Measurements from ENCODE around the gene IGSF22.
A peak's percentile ranks its signal among the peaks of the same experiment; 100 is the strongest.

Gene IGSF22

GRCh38 chr11:18713646-18714442 lies 12.1 kb downstream of the IGSF22 start:
- no peak for DNase-seq (ENCODE audit: low spot score)

DNA sequence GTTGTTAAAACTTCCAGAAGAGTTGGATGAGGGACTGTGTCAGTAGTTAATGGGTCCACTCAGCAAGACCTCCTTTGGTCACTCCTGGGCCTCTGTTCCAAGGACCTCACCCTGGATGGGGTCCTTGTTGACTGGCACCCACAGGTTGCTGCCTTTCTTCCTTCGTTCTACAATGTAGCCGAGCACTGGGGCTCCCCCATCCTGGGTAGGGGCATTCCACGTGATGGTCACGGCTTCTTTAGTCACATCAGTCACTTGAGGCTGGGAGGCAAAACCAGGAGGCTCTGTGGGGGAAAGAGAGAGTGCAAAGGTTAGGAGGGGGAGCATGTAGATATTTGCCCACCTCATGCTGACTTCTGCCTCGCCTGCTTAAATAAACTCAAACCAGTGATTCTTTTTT lies 15.4 kb downstream of the IGSF22 start:
- no peak for DNase-seq (ENCODE audit: low spot score)

GRCh38 chr11:18709414-18709813 lies 16.6 kb downstream of the IGSF22 start:
- no peak for DNase-seq (ENCODE audit: low spot score)

GRCh38 chr11:18707811-18708340 lies 18.1 kb downstream of the IGSF22 start:
- no peak for DNase-seq (ENCODE audit: low spot score)

- peak; percentile 48 for DNase-seq (ENCODE audit: low spot score)
Measured at GRCh38 chr11:18706330-18707243, 19.4 kb downstream of the IGSF22 start.

DNA sequence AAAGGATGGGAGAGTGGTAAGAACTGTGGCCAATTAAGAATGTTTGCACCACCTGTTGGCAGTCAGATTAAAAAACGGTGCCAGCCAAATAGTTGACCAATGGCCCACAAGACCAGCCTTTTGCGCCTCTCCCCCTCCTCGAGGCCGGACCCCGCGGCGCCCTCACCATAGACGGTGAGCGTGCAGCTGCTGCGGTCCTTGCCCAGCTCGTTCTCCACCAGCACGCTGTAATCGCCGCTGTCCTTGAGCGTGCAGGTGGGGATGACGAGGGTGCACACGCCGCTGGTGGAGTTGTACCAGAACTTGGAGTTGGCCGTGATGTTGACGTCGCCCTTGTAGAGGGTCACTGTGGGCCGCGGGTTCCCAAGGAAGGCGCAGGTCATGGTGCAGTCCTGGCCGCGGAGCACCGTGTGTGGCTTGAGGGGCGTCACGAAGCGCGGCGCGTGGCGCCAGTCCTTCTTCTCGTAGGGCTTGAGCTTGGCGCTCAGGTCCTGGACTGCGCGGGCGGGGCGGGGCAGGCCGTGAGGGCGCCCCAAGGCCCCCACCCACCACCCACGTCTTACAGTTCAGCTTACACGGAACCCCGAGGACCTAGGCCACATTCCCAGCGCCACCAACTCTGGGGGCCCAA lies 20.2 kb downstream of the IGSF22 start:
- DNase-seq (ENCODE audit: low spot score): no peak

DNA sequence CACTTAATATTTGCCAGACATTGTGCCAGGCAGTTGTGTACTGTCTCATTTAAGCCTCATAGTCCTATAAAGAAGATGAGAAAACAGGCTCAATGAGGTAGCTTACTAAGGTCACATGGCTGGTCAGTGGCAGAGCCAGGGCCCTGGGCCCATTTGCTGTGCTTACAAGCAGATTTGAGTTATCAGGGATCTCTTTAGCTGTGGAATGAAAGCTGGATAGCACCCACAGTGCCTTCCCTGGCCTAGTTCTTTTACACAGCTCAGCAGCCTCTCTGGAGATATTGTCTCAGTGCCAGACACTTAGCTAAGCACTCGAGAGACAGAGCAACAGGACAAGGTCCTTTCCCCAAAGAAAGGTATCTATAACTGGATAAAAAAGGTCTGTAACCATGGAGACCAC lies 21.3 kb downstream of the IGSF22 start:
- no peak for DNase-seq (ENCODE audit: low spot score)

DNA sequence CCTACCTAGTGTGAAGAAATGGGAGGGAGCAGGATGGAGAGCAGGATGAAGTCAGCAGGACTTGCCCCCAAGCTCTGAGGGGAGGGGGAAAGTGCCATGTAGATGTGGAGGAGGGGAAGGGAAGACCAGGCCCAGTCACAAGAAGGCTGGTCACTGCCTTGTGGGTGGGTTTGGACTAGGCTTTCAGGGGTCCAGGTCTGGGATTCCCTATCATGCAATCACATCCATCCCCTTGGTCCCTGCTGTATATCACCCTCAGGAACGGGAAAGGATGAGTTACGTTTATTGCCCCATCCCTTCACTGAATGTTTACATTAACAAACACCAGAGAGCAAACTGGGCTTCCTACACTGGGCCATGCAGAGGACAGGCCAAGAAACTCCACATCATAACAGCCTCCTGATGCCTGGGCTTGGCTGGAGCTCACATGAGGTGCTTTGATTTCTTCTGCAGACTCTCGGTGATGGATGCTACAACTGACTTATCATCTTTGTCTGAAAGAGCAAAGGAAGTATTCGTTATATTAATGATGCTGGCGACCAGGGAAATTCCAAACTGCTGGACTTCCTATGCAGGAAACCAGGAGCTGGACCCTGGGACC lies 21.8 kb downstream of the IGSF22 start:
- no peak for DNase-seq (ENCODE audit: low spot score)

GRCh38 chr11:18703001-18703763 lies 22.8 kb downstream of the IGSF22 start:
- DNase-seq (ENCODE audit: low spot score): no peak

DNA sequence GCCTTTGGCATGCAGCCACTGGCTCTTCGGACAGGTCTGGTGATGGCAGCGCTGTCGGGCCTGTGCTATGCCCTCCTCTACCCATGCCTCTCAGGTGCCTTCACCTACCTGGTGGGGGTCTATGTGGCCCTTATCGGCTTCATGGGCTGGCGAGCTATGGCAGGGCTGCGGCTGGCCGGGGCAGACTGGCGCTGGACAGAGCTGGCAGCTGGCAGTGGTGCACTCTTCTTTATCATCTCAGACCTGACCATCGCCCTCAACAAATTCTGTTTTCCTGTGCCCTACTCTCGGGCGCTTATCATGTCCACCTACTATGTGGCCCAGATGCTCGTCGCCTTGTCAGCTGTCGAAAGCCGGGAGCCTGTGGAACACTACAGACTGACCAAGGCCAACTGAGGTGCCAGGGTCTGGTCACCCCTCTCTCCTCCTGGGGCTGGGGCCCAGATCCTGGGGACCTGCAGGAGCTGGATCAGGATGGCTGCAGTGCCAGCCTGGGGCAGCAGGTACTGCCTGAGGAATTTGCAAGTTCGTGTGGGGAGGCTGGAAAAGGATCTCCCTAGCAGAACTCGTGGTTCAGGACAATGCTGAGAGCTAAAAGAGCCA lies 24.3 kb downstream of the IGSF22 start:
- no peak for DNase-seq (ENCODE audit: low spot score)

- DNase-seq (ENCODE audit: low spot score): no peak
Measured at GRCh38 chr11:18700872-18701271, 25.1 kb downstream of the IGSF22 start.

- DNase-seq (ENCODE audit: low spot score): no peak
Measured at GRCh38 chr11:18700375-18700774, 25.6 kb downstream of the IGSF22 start.

- no peak for DNase-seq (ENCODE audit: low spot score)
Measured at GRCh38 chr11:18699848-18700261, 26.1 kb downstream of the IGSF22 start.

- DNase-seq (ENCODE audit: low spot score): no peak
Measured at GRCh38 chr11:18699269-18699596, 26.8 kb downstream of the IGSF22 start.

GRCh38 chr11:18698341-18699268 lies 27.4 kb downstream of the IGSF22 start, which contains the start of gene TMEM86A:
TMEM86A (plus strand) TSS chr11:18698779; CDS start chr11:18698887, 108 bp downstream.
- DNase-seq (ENCODE audit: low spot score): peak; percentile 98

DNA sequence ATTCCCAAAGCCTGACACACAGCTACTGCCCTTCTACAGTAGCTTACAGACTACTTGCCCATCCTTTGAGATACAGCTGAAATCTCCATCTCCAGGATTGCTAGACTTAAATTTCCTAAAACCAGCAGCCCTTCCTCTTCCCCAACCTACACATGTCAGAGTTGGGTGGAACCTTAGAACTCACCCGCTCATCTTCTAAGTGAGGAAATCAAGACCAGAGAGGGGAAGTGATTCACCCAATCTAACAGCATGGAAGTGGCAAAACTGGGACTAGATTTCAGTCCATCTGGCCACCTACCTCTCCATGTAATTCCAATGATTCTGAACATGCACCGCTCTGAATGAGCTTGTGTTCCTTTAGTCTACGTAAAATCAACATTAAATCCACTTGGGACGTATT lies 28.4 kb downstream of the IGSF22 start:
- no peak for DNase-seq (ENCODE audit: low spot score)

DNA sequence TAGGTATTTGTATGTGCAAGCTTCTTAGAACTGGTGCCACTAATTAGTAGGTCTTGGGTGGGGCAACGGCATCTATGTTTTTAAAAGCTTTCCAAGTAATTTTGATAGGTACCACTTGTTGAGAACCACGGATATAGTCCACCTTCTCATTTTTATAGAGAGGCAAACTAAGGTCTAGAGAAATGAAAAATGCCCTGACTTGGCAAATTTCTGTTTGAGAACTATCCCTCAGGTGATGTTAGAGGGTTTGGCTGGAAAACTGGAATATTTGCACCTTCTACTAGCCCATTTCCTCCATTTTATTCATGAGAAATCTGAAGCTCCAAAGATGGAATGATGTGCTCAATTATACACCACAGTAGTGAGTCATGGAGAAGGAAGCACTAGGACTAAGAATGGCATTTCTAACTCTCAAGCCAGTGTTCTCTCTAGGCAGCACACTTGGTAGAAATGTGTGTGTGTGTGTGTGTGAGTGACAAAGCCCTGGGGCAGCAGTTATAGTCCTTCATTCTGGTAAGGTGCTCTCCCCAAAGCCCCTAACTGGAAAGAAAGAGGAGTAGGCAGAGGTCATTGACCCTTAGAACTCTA lies 29.3 kb downstream of the IGSF22 start:
- peak; percentile 45 for DNase-seq (ENCODE audit: low spot score)

- DNase-seq (ENCODE audit: low spot score): no peak
Measured at GRCh38 chr11:18692941-18693760, 32.8 kb downstream of the IGSF22 start.

All from AG20443 (cell line).